Adrenal gland (tissue), 12 donors: Measurements from ENCODE around the gene IQGAP1. TPM values are rescaled to one million over a fixed set of nuclear protein-coding genes. Genes with fewer than 3 reads are reported as not detected.

Experiments
- DNase-seq, 7 donors: peaks; one replicate each; pipeline ENCODE4 v3.0.0-alpha.2; 2019 to 2020
- H3K27ac ChIP-seq, 5 donors: fragments of 200-600 bp; sonication (generic) in 4 of 5; 1 replicate in 3 of 5; 2 replicates in 2 of 5; pipeline versions ENCODE4 v1.5.1 to v1.8.0; 2016 to 2020; ENCODE audit warnings: mild to moderate bottlenecking in 1 of 5
- H3K27me3 ChIP-seq: fragments of 200-600 bp; 2 replicates; pipeline ENCODE4 v1.8.0; 2021
- H3K36me3 ChIP-seq, 2 donors: fragments of 200-600 bp; replicated peaks in 1 of 2; 1 replicate in 1 of 2; 2 replicates in 1 of 2; pipeline versions ENCODE4 v1.5.1 to v1.8.0; 2018 to 2022
- H3K4me1 ChIP-seq, 2 donors: fragments of 200-600 bp; replicated peaks in 1 of 2; 1 replicate in 1 of 2; 2 replicates in 1 of 2; pipeline versions ENCODE4 v1.5.1 to v1.8.0; 2018 to 2021
- H3K4me3 ChIP-seq, 4 donors: fragments of 200-600 bp; sonication (generic) in 3 of 4; one replicate each; pipeline ENCODE4 v1.5.1; 2016 to 2018
- H3K9me3 ChIP-seq, 3 donors: fragments of 200-600 bp; sonication (generic) in 1 of 3; replicated peaks in 1 of 3; 1 replicate in 2 of 3; 2 replicates in 1 of 3; pipeline versions ENCODE4 v1.5.1 to v1.8.0; 2016 to 2021
- POLR2A ChIP-seq, 2 donors: fragments of 450-650 bp; IDR thresholded peaks; one replicate each; pipeline ENCODE4 v1.6.1; 2017; ENCODE audit warnings: antibody characterized with exemption in 2 of 2, mild to moderate bottlenecking in 2 of 2, moderate library complexity in 1 of 2
- WGBS, 4 donors: extraction: QIAGEN DNeasy Blood & Tissue Kit in 2 of 4; methylation state at CpG; one replicate each; pipeline versions ENCODE4 v1.1.5 to v1.1.7; 2013 to 2017; 5-methylcytosine and 5-hydroxymethylcytosine counted together
- intact Hi-C, 2 donors: fragments of 100-400 bp; cut with DNase I; formaldehyde crosslinking; loops; one replicate each; pipeline versions ENCODE4 v1.14.1 to v1.15.0; 2022 to 2023
- polyA plus RNA-seq, 3 donors: library from polyadenylated mRNA; stranded (reverse); fragments of 200-250 nt in 2 of 3; fragments of 350-450 nt in 1 of 3; fragmentation: Illumina TruSeq in 1 of 3; extraction: RNeasy Lipid Tissue Mini Kit (QIAGEN cat#74804) in 1 of 3; gene quantifications; one replicate each; pipeline ENCODE4 v1.2.3, GENCODE V29; 2013 to 2014
- total RNA-seq, 9 donors: library from RNA; depleted of rRNA in 4 of 9; stranded (reverse); fragments of >200 nt in 4 of 9; fragments of 120-200 nt in 1 of 9; fragmentation: NEBNext Ultra II Directional in 1 of 9; extraction: Animal tissue kit (Norgen Biotek cat#: 25700) in 1 of 9; gene quantifications; one replicate each; pipeline versions ENCODE4 v1.1.0 to v1.2.4, GENCODE V29; 2013 to 2023
- TF ChIP-seq, protein P1 (sequence below), 6 experiments: fragments of 450-650 bp in 4 of 6; fragments of 200-600 bp in 2 of 6; sonication (generic) in 1 of 6; IDR thresholded peaks; 1 replicate in 5 of 6; 2 replicates in 1 of 6; pipeline versions ENCODE4 v1.5.1 to v1.8.0; 2016 to 2021; ENCODE audit warnings: antibody characterized with exemption in 6 of 6, mild to moderate bottlenecking in 2 of 6, moderate library complexity in 1 of 6
- donor health status: healthy with polysubstance abuse.
- donor health status: Bipolar disorder and iron deficiency.
- donor health status: DM: yes; HTN: yes; CAD: no.
- donor health status: DM: no; HTN: no; CAD: no.
- donor health status: DM: no; HTN: no; CAD: no.
- donor health status: DM: yes; HTN: yes; CAD: no.

IQGAP1 gene
- total and polyA plus RNA-seq, 12 donors = 34.3 to 261 (median 150) TPM

DNA sequence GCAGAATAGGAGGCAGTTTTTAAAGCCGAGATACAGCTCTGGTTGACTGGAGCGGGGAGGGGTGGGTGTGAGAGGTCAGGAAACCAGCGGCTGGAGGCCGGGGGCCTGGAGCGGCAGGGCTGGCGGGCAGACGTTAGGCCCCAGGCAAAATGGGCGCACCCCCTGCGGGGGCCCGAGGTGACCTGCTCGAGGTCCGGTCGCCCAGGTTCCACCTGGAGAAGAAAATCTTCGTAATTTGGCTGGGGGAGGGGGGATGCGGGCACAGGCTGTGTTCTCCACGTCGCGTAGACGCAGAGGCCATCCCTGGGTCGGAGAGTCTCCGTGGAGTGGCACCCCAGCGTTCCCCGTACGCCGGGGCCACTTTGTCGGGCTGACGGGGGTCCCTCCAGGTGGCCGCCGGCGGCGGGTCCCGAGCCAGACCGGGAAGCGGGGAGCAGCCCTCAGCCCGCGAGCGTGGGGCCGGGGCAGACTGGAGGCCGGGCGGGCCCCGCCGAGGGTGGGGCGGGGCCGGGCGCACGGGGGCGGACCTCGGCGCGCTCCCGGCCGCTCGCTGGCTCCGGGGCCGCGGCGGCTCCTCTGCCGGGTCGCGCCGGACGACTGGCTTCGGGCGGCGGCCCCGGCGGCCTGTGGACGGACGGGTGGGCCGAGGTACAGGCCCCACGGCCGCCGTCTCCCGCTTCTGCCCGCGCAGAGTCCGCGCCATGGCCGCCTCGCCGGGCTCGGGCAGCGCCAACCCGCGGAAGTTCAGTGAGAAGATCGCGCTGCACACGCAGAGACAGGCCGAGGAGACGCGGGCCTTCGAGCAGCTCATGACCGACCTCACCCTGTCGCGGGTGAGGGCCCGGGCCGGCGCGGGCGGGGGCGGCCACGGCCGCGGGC lies 141.6 kb downstream of the IQGAP1 start, which contains the start of gene CRTC3:
Gene CRTC3, plus strand, starts transcription at position 553 of the 879 bp plus-strand sequence. Its CDS starts 149 bp downstream, at position 702.
- WGBS, 4 donors = 1 to 10% (median 1%) methylated on average over 5 to 104 of the region's 104 CpGs
- no peaks in the 10 kb centered on the region for H3K36me3 ChIP-seq
- peak; percentile 41 to 71 (median 55) for DNase-seq
- TF ChIP-seq, protein P1, sequence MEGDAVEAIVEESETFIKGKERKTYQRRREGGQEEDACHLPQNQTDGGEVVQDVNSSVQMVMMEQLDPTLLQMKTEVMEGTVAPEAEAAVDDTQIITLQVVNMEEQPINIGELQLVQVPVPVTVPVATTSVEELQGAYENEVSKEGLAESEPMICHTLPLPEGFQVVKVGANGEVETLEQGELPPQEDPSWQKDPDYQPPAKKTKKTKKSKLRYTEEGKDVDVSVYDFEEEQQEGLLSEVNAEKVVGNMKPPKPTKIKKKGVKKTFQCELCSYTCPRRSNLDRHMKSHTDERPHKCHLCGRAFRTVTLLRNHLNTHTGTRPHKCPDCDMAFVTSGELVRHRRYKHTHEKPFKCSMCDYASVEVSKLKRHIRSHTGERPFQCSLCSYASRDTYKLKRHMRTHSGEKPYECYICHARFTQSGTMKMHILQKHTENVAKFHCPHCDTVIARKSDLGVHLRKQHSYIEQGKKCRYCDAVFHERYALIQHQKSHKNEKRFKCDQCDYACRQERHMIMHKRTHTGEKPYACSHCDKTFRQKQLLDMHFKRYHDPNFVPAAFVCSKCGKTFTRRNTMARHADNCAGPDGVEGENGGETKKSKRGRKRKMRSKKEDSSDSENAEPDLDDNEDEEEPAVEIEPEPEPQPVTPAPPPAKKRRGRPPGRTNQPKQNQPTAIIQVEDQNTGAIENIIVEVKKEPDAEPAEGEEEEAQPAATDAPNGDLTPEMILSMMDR (IDR thresholded peaks at IDR 0.05) = peak in 1 of 6 experiments; percentile 22
- TF ChIP-seq POLR2A (IDR thresholded peaks at IDR 0.05) = peak; percentile 66 to 69
- H3K27me3 ChIP-seq = no peaks in the 10 kb centered on the region
- peak within 1 kb of the TSS; percentile 28 to 86 (median 80) for H3K4me3 ChIP-seq
- intact Hi-C loops = loop anchor here in 1 of 2 donors (10.0 kb wide), 1 partner anchor 75 kb away; no protein-coding TSS in a partner anchor
- H3K27ac ChIP-seq = peak within 1 kb of the TSS in 4 of 5 donors; percentile 82 to 98 (median 87)
- H3K4me1 ChIP-seq = peaks cover 6 to 23% of the 10 kb centered on the region in 2 donors
- H3K9me3 ChIP-seq = no peaks in the 10 kb centered on the region

DNA sequence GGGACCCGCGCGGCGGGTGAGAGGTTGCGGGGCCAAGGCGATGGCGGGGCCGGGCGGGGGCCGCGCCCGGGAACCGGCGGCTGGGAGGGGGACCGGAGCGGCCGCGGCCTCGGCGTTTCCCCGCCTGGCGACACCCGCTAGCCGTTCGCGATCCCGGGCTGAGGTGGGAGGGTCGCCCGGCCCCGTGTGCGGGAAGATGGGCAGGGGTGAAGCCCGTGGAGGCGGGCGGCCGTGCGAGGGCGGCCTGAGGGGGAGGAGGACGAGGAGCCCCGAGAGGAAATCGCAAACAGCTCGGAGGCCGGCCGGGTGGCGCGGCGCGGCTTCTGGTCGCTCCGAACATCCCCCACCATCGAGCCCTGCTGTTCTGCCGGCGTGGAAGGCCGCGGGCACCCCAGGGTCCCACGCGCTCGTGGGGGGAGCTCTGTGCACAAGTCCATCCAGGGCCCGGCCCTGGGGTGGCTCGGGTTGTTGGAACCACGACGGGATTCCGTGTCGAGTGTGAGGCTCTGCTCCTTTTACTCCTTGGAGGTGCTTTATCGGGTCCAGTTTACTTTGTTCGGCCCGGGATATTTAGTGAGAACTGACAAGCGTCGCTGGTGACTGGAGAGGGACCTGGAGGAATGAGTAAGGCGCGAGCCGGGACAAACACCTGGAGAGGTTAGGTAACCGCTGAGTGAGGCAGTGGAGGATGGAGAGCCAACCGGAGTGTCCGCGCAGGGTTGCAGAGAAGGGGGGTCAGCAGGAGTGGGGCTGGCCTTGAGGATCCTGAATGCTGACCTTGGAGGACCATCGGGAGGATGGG lies 142.4 kb downstream of the IQGAP1 start:
- DNase-seq = peak; percentile 38 to 70 (median 54)
- Histone ChIP-seq H3K4me1 (peaks cover 6 to 26% of the 10 kb centered on the region in 2 donors), H3K36me3 (no peaks in the 10 kb centered on the region), H3K9me3 (no peaks in the 10 kb centered on the region), H3K27ac (peak overlapping the region in 4 of 5 donors; percentile 82 to 98 (median 87)), H3K27me3 (no peaks in the 10 kb centered on the region), H3K4me3 (peak overlapping the region; percentile 28 to 86 (median 80))
- TF ChIP-seq, protein P1 (IDR thresholded peaks at IDR 0.05) = no peak
- TF ChIP-seq POLR2A (IDR thresholded peaks at IDR 0.05) = peak in 1 of 2 donors; percentile 5
- WGBS, 4 donors = 0 to 1% (median 0%) methylated on average over 35 to 76 of the region's 76 CpGs
- intact Hi-C loops = no loop called here

DNA sequence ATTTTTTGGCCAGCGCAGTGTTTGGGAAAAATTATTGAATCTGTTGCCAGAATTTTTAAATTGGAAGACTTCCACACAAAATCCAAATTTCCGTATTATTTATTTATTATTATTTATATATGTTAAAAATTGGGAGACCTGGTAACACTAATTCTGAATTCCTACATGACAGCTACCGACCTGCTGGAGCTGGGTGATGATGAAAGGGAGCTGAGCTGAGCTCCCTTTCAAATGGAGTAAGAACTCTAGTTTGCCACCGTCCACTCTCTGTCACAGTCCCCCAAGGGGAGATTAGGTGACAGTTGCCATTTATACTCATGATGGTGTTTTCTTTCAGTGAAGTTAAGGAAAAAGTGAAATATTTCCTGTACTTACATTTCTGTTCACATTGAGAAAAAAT lies 143.1 kb downstream of the IQGAP1 start:
- intact Hi-C loops = no loop called here
- peak overlapping the region in 2 of 4 donors; percentile 78 to 86 for H3K4me3 ChIP-seq
- peak overlapping the region in 2 of 5 donors; percentile 86 to 98 for H3K27ac ChIP-seq
- peaks cover 12 to 33% of the 10 kb centered on the region in 2 donors for H3K4me1 ChIP-seq
- H3K27me3 ChIP-seq = no peaks in the 10 kb centered on the region
- H3K36me3 ChIP-seq = no peaks in the 10 kb centered on the region
- no peaks in the 10 kb centered on the region for H3K9me3 ChIP-seq
- TF ChIP-seq, protein P1 (IDR thresholded peaks at IDR 0.05) = no peak
- no peak for TF ChIP-seq POLR2A (IDR thresholded peaks at IDR 0.05)
- WGBS, 4 donors = 13 to 25% (median 21%) methylated on average over 4 of the region's 4 CpGs
- no peak for DNase-seq

DNA sequence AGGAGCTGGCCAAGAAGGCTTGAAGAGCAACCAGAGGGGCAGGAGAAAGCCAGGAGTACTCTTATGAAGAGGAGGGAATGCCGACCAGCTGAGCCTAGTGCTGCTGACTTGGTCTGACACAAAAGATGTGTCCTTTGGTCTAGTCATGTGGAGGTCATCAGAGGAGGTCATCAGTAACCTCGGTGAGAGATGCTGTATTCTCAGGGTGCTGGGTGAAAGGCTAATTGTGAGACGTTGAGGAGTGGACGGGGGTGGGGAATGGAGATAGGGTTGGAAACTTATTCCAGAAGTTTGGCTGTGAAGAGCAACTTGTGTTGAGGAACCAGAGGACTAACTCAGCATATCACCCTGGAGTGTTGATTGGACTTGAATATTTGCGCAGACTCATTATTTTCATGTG lies 147.2 kb downstream of the IQGAP1 start:
- TF ChIP-seq POLR2A (IDR thresholded peaks at IDR 0.05) = no peak
- TF ChIP-seq, protein P1 (IDR thresholded peaks at IDR 0.05) = no peak
- H3K36me3 ChIP-seq = no peaks in the 10 kb centered on the region
- intact Hi-C loops = loop anchor here in 1 of 2 donors (5.0 kb wide), 1 partner anchor 72 kb away; no protein-coding TSS in a partner anchor
- 74 to 77% (median 75%) methylated on average over 5 of the region's 5 CpGs for WGBS, 4 donors
- peaks cover 15 to 48% of the 10 kb centered on the region in 2 donors for H3K4me1 ChIP-seq
- H3K9me3 ChIP-seq = no peaks in the 10 kb centered on the region
- peak overlapping the region in 1 of 5 donors; percentile 36 for H3K27ac ChIP-seq
- DNase-seq = no peak
- no peak overlapping the region for H3K4me3 ChIP-seq
- H3K27me3 ChIP-seq = no peaks in the 10 kb centered on the region
